GM23338 (cell line): ENCODE results near the gene APBA2. TPM values are rescaled to one million over a fixed set of nuclear protein-coding genes. Genes with fewer than 3 reads are reported as not detected.

ENCODE experiments used
- ATAC-seq: fragments of 200-7000 bp; cut with Tn5 transposase; 3 replicates; pipeline ENCODE4 v1.9.1; 2020
- DNase-seq: peaks from one replicate; pipeline ENCODE4 v3.0.0-alpha.2; 2015; ENCODE audit warnings: low spot score
- H2AFZ ChIP-seq: fragments of 200-600 bp; sonication (generic); 2 replicates; pipeline ENCODE4 v1.8.0; 2016; ENCODE audit warnings: antibody characterized with exemption, mild to moderate bottlenecking, moderate library complexity
- H3F3A ChIP-seq: fragments of 200-600 bp; sonication (generic); replicated peaks from 2 replicates; pipeline ENCODE4 v1.8.0; 2017; ENCODE audit warnings: antibody characterized with exemption, mixed run types, low read depth
- H3K27ac ChIP-seq: fragments of 200-600 bp; sonication (generic); 2 replicates; pipeline ENCODE4 v1.6.1; 2016; ENCODE audit warnings: low read depth
- H3K27me3 ChIP-seq: fragments of 200-600 bp; sonication (generic); 2 replicates; pipeline ENCODE4 v1.8.0; 2016; ENCODE audit warnings: mild to moderate bottlenecking, mixed run types, moderate library complexity; ENCODE audit not compliant: insufficient read depth
- H3K36me3 ChIP-seq: fragments of 200-600 bp; sonication (generic); 2 replicates; pipeline ENCODE4 v1.8.0; 2016; ENCODE audit warnings: mild to moderate bottlenecking; ENCODE audit not compliant: insufficient read depth
- H3K4me1 ChIP-seq: fragments of 200-600 bp; sonication (generic); 2 replicates; pipeline ENCODE4 v1.8.0; 2016; ENCODE audit warnings: mild to moderate bottlenecking, moderate library complexity; ENCODE audit not compliant: insufficient read depth
- H3K4me2 ChIP-seq: fragments of 200-600 bp; sonication (generic); 2 replicates; pipeline ENCODE4 v1.7.1; 2017; ENCODE audit warnings: mixed run types
- H3K4me3 ChIP-seq: fragments of 200-600 bp; sonication (generic); 2 replicates; pipeline ENCODE4 v1.6.1; 2016; ENCODE audit warnings: mixed run types
- H3K79me2 ChIP-seq: fragments of 200-600 bp; sonication (generic); replicated peaks from 2 replicates; pipeline ENCODE4 v1.8.0; 2017; ENCODE audit warnings: mild to moderate bottlenecking; ENCODE audit not compliant: insufficient read depth
- H3K9me2 ChIP-seq: fragments of 200-600 bp; sonication (generic); 2 replicates; pipeline ENCODE4 v1.8.0; 2017; ENCODE audit not compliant: insufficient read depth
- H4K20me1 ChIP-seq: fragments of 200-600 bp; sonication (generic); replicated peaks from 2 replicates; pipeline ENCODE4 v1.8.0; 2017; ENCODE audit warnings: mild to moderate bottlenecking; ENCODE audit not compliant: insufficient read depth
- H3K27ac Mint-ChIP-seq: 2 replicates; pipeline ENCODE4 v1.8.0; 2020; ENCODE audit warnings: inconsistent platforms, mild to moderate bottlenecking, moderate library complexity, mixed read lengths
- H3K27me3 Mint-ChIP-seq: 3 replicates; pipeline ENCODE4 v1.8.0; 2022; ENCODE audit warnings: low read depth, mild to moderate bottlenecking, moderate library complexity, mixed read lengths, inconsistent platforms; ENCODE audit not compliant: insufficient read depth, poor library complexity
- H3K36me3 Mint-ChIP-seq: 3 replicates; pipeline ENCODE4 v1.8.0; 2021; ENCODE audit warnings: low read depth, mild to moderate bottlenecking, inconsistent platforms, moderate library complexity, mixed read lengths
- H3K4me1 Mint-ChIP-seq: 3 replicates; pipeline ENCODE4 v1.8.0; 2020; ENCODE audit warnings: mild to moderate bottlenecking, inconsistent platforms, mixed read lengths
- H3K4me3 Mint-ChIP-seq: 3 replicates; pipeline ENCODE4 v1.8.0; 2021; ENCODE audit warnings: moderate library complexity, mild to moderate bottlenecking, inconsistent platforms, mixed read lengths
- H3K9me3 Mint-ChIP-seq: 3 replicates; pipeline ENCODE4 v1.8.0; 2020; ENCODE audit warnings: moderate library complexity, mild to moderate bottlenecking, inconsistent platforms, mixed read lengths
- CREB1 ChIP-seq: fragments of 250-450 bp; sonication (Bioruptor Pico); IDR thresholded peaks from 2 replicates; pipeline ENCODE4 v1.5.0; 2020; ENCODE audit warnings: low read depth, mild to moderate bottlenecking, moderate library complexity
- CTCF ChIP-seq, 2 experiments: fragments of 200-600 bp in 1 of 2; sonication (generic) in 1 of 2; conservative IDR thresholded peaks; 2 replicates each; pipeline versions ENCODE4 v1.5.1 to v1.6.1; 2016 to 2017; ENCODE audit warnings: antibody characterized with exemption in 2 of 2, low read depth in 2 of 2, mild to moderate bottlenecking in 2 of 2, moderate library complexity in 1 of 2
- ETS1 ChIP-seq: IDR thresholded peaks from 2 replicates; pipeline ENCODE4 v1.6.1; 2016; ENCODE audit warnings: antibody characterized with exemption
- EZH2 ChIP-seq: fragments of 200-600 bp; sonication (generic); IDR thresholded peaks from one replicate; pipeline ENCODE4 v1.8.0; 2017; ENCODE audit warnings: antibody characterized with exemption, mild to moderate bottlenecking, low read depth; ENCODE audit not compliant: unreplicated experiment
- JUNB ChIP-seq: IDR thresholded peaks from one replicate; pipeline ENCODE4 v1.6.1; 2016; ENCODE audit warnings: antibody characterized with exemption; ENCODE audit not compliant: unreplicated experiment
- NANOG ChIP-seq: IDR thresholded peaks from 2 replicates; pipeline ENCODE4 v1.6.1; 2016; ENCODE audit warnings: antibody characterized with exemption, borderline replicate concordance
- POLR2AphosphoS5 ChIP-seq: IDR thresholded peaks from 2 replicates; pipeline ENCODE4 v1.6.1; 2016; ENCODE audit warnings: antibody characterized with exemption, low read depth
- REST ChIP-seq: IDR thresholded peaks from one replicate; pipeline ENCODE4 v1.6.1; 2018; ENCODE audit warnings: antibody characterized with exemption; ENCODE audit not compliant: unreplicated experiment
- ZNF114 ChIP-seq: fragments of 250-450 bp; sonication (Bioruptor Pico); IDR thresholded peaks from 2 replicates; pipeline ENCODE4 v1.5.0; 2020; ENCODE audit warnings: mild to moderate bottlenecking, moderate library complexity
- ZNF331 ChIP-seq: fragments of 250-450 bp; sonication (Bioruptor Pico); IDR thresholded peaks from 2 replicates; pipeline ENCODE4 v1.5.0; 2020; ENCODE audit warnings: low read depth, mild to moderate bottlenecking, moderate library complexity
- polyA plus RNA-seq: library from polyadenylated mRNA; unstranded; fragments of >200 nt; fragmentation: Nextera tagmentation; extraction: Ambion mirVana; gene quantifications from 2 replicates; pipeline ENCODE4 v1.2.1, GENCODE V29; 2016
- total RNA-seq: library from RNA; depleted of rRNA; stranded (reverse); fragments of >200 nt; shearing (Covaris generic); gene quantifications from 2 replicates; pipeline ENCODE4 v1.2.3, GENCODE V29; 2014

The APBA2 gene
- total and polyA plus RNA-seq, 2 experiments from 2014 or later, result 5.9 to 24.7 TPM

GRCh38 chr15:28943146-28943545 is 57.4 kb downstream of the APBA2 start (continued):
- no peak for TF ChIP-seq ETS1
- no peak for TF ChIP-seq NANOG
- TF ChIP-seq ZNF331, result no peak
- TF ChIP-seq CTCF (conservative IDR thresholded peaks at IDR 0.05; ENCODE audit: low read depth in 2 of 2), result no peak
- no peak for TF ChIP-seq ZNF114 (CRISPR knock-in tag)
- no peak for TF ChIP-seq EZH2
- no peak for TF ChIP-seq POLR2AphosphoS5
- TF ChIP-seq REST, result no peak
- no peak for TF ChIP-seq JUNB

- DNase-seq (no peak), ATAC-seq (no peak)
- Mint-ChIP-seq H3K4me3 (no peak overlapping the region), H3K9me3 (peaks cover 13% of the 10 kb centered on the region), H3K27ac (no peak overlapping the region), H3K27me3 (peaks cover 9% of the 10 kb centered on the region), H3K36me3 (peaks cover 30% of the 10 kb centered on the region), H3K4me1 (peaks cover 5% of the 10 kb centered on the region)
- Histone ChIP-seq H3K4me1 (no peaks in the 10 kb centered on the region), H3K79me2 (no peaks in the 10 kb centered on the region), H4K20me1 (no peaks in the 10 kb centered on the region), H3F3A (no peaks in the 10 kb centered on the region), H3K9me2 (no peaks in the 10 kb centered on the region), H3K27ac (no peak overlapping the region), H3K27me3 (no peaks in the 10 kb centered on the region), H3K4me3 (no peak overlapping the region), H3K36me3 (no peaks in the 10 kb centered on the region), H3K4me2 (no peak overlapping the region), H2AFZ (no peak overlapping the region)
- no peak for TF ChIP-seq CREB1
Measured at GRCh38 chr15:28943611-28944230, 57.9 kb downstream of the APBA2 start.
